ENCODE measurements around the gene ADCY7.

Gene ADCY7

GRCh38 chr16:50281391-50282009 is 15.1 kb downstream of the ADCY7 start:
- no peak for DNase-seq (ENCODE audit: low read depth)
- no peak overlapping the region for H3K4me3 ChIP-seq (ENCODE audit: low read depth, low read length)
- no peak for TF ChIP-seq CTCF (IDR thresholded peaks at IDR 0.05; ENCODE audit: control insufficient read depth, extremely low read depth, insufficient read depth)

GRCh38 chr16:50282010-50282538 is 15.7 kb downstream of the ADCY7 start:
- H3K4me3 ChIP-seq (ENCODE audit: low read depth, low read length): no peak overlapping the region
- TF ChIP-seq CTCF (IDR thresholded peaks at IDR 0.05; ENCODE audit: control insufficient read depth, extremely low read depth, insufficient read depth): no peak
- no peak for DNase-seq (ENCODE audit: low read depth)

- DNase-seq (ENCODE audit: low read depth): no peak
- no peak overlapping the region for H3K4me3 ChIP-seq (ENCODE audit: low read depth, low read length)
- TF ChIP-seq CTCF (IDR thresholded peaks at IDR 0.05; ENCODE audit: control insufficient read depth, extremely low read depth, insufficient read depth): no peak
Observed at GRCh38 chr16:50282955-50283631, 16.7 kb downstream of the ADCY7 start.

- no peak for DNase-seq (ENCODE audit: low read depth)
- H3K4me3 ChIP-seq (ENCODE audit: low read depth, low read length): no peak overlapping the region
- no peak for TF ChIP-seq CTCF (IDR thresholded peaks at IDR 0.05; ENCODE audit: control insufficient read depth, extremely low read depth, insufficient read depth)
Observed at GRCh38 chr16:50284131-50284911, 18.0 kb downstream of the ADCY7 start.

- no peak for DNase-seq (ENCODE audit: low read depth)
- TF ChIP-seq CTCF (IDR thresholded peaks at IDR 0.05; ENCODE audit: control insufficient read depth, extremely low read depth, insufficient read depth): no peak
- H3K4me3 ChIP-seq (ENCODE audit: low read depth, low read length): no peak overlapping the region
Observed at GRCh38 chr16:50285406-50286003, 19.2 kb downstream of the ADCY7 start.

- no peak for TF ChIP-seq CTCF (IDR thresholded peaks at IDR 0.05; ENCODE audit: control insufficient read depth, extremely low read depth, insufficient read depth)
- DNase-seq (ENCODE audit: low read depth): no peak
- no peak overlapping the region for H3K4me3 ChIP-seq (ENCODE audit: low read depth, low read length)
Observed at GRCh38 chr16:50286681-50287080, 20.3 kb downstream of the ADCY7 start.

Data from LNCaP clone FGC (cell line).